AG09309 (cell line): Measurements from ENCODE around the gene CARTPT.
A peak's percentile ranks its signal among the peaks of the same experiment; 100 is the strongest.

Source experiments
- DNase-seq: peaks from one replicate; pipeline ENCODE4 v3.0.0-alpha.2; 2010; ENCODE audit warnings: low read depth
- H3K4me3 ChIP-seq: 2 replicates; pipeline ENCODE4 v1.5.1; 2011; ENCODE audit warnings: mild to moderate bottlenecking, low read depth, low read length, moderate library complexity; ENCODE audit not compliant: control insufficient read depth
- CTCF ChIP-seq: IDR thresholded peaks from 2 replicates; pipeline ENCODE4 v1.5.1; 2011; ENCODE audit warnings: mild to moderate bottlenecking, low read depth, low read length, inconsistent platforms; ENCODE audit not compliant: insufficient read depth, control insufficient read depth; ENCODE audit errors: missing control alignments

Gene CARTPT

DNA sequence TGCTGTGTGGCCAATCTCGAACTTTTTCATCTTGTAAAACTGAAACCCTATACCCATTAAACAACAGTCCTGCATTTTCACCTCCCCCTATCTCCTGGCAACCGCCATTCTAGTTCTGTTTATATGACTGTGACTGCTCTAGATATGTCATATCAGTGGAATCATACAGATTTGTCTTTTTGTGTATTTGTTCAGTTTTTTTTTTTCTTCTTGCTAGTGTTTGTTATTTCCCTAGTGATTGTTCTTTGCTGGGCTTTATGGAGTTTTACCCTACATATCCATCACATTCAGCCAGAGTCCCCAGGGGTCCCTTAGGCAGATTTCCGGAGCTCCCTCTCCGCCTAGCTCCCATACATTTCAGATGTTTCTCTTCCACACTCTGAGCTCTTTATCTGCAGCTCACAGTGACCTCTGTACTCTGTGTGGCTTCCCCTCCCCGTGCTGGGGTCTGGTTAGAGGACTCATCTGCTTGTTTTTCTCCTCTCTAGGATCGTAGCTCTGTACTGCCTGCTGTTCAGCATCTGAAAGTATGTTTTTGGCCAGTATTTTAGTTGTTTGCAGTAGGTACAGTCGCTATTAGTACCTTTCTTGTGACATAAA lies 25.1 kb upstream of the CARTPT start:
- H3K4me3 ChIP-seq: no peak overlapping the region
- DNase-seq: no peak
- TF ChIP-seq CTCF: no peak

- no peak for DNase-seq
- no peak overlapping the region for H3K4me3 ChIP-seq
- no peak for TF ChIP-seq CTCF
Observed at GRCh38 chr5:71695071-71695470, 24.0 kb upstream of the CARTPT start.

- DNase-seq: peak; percentile 10
- H3K4me3 ChIP-seq: no peak overlapping the region
- no peak for TF ChIP-seq CTCF
Observed at GRCh38 chr5:71695595-71695994, 23.5 kb upstream of the CARTPT start.

- no peak for DNase-seq
- no peak overlapping the region for H3K4me3 ChIP-seq
- peak; percentile 42 for TF ChIP-seq CTCF
Observed at GRCh38 chr5:71697967-71698366, 21.1 kb upstream of the CARTPT start.

DNA sequence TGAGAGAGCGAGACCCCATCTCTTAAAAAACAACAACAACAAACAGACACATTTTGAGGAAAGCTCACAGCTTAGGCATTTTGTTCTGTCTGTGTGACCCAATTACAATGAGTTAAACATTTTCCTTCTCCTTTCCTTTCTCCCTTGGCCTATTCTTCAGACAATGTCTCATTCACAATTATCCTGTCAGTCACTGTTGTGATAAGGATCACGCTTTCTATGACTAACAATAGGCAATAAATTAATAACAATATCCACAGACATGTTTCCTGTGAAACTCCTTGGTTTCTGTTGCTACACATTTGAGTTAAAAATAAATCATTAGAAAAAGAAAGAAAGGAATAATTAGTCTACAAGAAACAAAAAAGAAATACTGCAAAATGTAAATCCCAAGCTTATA lies 19.8 kb upstream of the CARTPT start:
- DNase-seq: no peak
- TF ChIP-seq CTCF: no peak
- H3K4me3 ChIP-seq: no peak overlapping the region

DNA sequence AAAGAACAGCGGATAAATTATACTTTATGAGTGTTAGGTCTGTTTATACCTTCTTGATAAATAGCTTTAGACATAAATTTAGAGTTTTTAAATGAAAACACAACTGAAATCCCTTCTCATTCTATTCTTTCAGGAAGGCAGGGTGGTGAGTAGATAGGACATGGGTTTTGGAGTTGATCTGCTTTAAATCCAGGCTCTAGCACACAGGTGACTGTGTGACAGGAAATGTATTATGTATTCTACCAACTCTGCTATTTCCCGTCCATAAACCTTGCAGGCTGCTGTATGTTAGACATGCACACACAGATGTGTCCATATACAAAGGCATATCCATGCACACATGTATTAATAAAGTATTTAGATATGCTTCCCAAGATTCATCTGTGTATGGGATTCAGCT lies 19.3 kb upstream of the CARTPT start:
- DNase-seq: no peak
- TF ChIP-seq CTCF: no peak
- H3K4me3 ChIP-seq: no peak overlapping the region

DNA sequence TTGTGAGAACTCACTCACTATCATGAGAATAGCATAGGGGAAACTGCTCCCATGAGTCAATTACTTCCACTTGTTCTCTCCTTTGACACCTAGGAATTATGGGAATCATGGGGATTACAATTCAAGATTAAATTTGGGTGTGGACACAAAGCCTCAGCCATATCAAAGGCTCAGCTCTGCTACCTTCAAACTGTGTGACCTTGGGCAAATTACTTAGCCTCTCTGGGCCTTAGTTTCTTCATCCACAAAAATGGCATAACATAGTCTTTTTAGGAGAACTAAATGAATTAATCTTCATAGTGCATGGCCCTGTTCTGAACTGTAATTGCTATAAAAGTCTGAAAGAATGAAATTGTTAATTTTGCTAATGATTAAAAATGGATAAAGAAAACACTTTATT lies 18.3 kb upstream of the CARTPT start:
- no peak for TF ChIP-seq CTCF
- H3K4me3 ChIP-seq: no peak overlapping the region
- DNase-seq: no peak
